IPS DF 19.7 (cell line): ENCODE measurements around the gene FUZ.
A peak's percentile ranks its signal among the peaks of the same experiment; 100 is the strongest.

Source experiments
- DNase-seq: peaks from one replicate; pipeline ENCODE4 v3.0.0-alpha.2; 2013; ENCODE audit warnings: low read depth, low spot score

FUZ gene

DNA sequence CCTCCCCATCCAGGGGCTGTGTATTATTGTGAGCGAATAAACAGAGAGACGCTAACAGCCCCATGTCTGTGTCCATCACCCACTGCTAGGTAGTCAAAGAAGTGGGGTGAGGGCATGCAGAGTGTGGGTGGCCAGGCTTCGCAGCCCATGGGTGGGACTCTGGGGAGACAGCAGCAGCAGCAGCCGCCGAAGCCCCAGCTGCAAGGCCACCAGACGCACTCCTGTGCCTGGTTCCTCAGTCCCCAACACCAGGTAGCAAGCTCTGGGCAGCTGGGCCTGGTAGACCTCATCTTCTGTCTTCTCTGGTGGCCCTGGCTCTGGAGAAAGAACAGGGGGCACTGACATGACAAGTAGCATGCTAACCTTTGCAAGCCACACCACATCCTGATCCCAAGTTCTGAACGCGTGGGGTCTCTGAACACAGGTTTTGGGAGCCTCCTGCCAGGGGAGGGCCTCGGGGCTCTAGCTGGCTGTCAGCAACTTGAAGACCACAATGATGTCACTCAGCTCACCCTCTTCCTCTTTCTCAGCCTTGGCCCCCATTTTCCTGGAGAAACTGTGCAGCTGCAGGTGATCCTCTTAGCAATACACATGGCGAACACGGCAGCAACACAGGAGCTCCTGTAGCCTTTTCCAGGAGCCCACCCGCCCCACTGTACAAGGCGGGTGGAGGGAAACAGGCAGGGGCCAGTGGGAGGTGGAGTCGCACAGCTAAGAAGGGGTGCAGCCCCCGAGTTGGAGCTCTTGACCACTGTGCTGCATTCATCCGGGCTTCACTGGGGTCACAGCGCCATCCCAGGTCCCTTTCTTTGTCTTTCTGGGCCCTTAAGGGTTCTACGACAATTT lies 5.8 kb downstream of the FUZ start:
- DNase-seq, result no peak

DNA sequence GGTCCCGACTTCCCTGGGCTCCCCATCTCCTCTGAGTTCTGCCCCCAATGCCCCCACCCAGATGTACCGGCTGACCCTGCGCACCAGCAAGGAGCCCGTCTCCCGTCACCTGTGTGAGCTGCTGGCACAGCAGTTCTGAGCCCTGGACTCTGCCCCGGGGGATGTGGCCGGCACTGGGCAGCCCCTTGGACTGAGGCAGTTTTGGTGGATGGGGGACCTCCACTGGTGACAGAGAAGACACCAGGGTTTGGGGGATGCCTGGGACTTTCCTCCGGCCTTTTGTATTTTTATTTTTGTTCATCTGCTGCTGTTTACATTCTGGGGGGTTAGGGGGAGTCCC lies 6.5 kb downstream of the FUZ start:
- DNase-seq, result no peak

- DNase-seq, result no peak
Observed at GRCh38 chr19:49805822-49806619, 7.1 kb downstream of the FUZ start.

DNA sequence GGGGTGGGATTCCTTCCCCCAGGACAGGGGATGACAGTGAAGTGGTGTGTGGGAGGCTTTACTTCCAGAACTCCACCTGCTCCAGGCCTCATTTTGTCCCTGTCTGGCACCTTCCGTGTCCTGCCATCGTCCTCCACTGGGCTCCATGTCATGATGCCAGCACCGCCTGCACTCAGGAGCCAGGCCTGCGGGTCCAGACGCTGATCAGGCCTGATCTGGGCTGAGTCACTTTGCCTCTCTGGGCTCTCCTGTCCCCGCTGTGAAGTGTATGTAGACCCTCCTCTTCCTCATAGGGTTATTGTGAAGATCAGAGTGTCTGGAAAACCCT lies 9.6 kb downstream of the FUZ start:
- no peak for DNase-seq

DNA sequence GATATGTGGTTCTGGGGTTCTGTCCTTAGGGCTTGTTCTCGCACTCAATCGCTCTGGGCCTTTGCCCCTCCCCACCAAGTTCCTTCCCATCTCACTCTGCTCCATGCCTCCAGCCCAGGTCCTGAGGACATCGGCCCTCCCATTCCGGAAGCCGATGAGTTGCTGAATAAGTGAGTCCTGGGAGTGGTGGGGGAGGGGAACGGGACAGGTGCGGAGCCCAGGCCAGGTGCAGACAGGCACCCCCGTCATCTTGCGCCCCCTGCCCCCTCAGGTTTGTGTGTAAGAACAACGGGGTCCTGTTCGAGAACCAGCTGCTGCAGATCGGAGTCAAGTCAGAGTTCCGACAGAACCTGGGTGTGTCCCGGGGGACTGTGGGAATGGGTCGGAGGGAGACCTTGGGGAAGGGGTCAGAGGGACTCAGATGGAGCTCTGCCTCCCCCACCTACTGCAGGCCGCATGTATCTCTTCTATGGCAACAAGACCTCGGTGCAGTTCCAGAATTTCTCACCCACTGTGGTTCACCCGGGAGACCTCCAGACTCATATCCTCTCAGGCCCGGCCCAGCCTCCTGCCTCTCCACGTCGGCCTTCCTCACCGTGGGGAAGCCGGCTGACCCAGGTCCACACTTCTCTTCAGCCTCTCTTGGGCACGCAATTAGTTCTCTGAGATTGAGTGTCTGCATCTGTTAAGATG lies 10.1 kb downstream of the FUZ start:
- no peak for DNase-seq

GRCh38 chr19:49801966-49802661 lies 11.0 kb downstream of the FUZ start:
- peak; percentile 78 for DNase-seq

- DNase-seq, result no peak
Observed at GRCh38 chr19:49801401-49801888, 11.6 kb downstream of the FUZ start.

DNA sequence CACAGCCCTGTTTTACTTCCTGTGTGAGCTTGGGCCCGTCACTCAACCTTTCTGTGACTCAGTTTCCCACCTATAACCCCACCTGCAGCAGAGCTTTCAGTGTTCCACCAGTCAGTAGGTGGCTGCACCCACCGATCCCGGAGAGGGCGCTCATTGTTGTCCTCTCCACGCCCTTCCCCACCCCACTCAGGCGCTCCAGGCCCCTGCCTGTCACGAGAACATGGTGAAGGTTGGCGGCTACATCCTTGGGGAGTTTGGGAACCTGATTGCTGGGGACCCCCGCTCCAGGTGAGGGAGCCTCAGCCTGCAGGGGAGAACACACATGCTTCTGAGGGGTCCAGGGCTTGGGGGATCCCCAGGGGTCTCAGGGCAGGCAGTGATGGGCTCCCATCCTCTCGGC lies 12.3 kb downstream of the FUZ start:
- no peak for DNase-seq

- no peak for DNase-seq
Observed at GRCh38 chr19:49799798-49800376, 13.2 kb downstream of the FUZ start.

GRCh38 chr19:49799271-49799797 lies 13.8 kb downstream of the FUZ start:
- DNase-seq, result no peak

DNA sequence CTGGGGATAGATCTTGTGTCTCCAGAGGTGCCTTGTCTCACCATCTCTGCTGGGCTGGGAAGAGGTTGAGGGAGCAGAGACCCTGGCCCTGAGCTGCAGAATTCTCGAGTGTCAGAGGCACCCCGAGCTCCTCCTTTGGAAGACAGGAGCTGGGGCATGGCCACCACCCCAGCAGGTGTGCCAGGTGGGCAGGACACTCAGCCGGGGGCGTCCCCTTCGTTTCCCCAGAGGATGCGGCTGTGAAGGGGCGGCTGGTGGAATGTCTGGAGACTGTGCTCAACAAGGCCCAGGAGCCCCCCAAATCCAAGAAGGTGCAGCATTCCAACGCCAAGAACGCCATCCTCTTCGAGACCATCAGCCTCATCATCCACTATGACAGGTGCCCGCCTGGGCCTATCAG lies 14.5 kb downstream of the FUZ start:
- no peak for DNase-seq

- DNase-seq, result no peak
Observed at GRCh38 chr19:49795615-49796014, 17.5 kb downstream of the FUZ start.

- no peak for DNase-seq
Observed at GRCh38 chr19:49793561-49793840, 19.6 kb downstream of the FUZ start.

- DNase-seq, result no peak
Observed at GRCh38 chr19:49792829-49793560, 20.1 kb downstream of the FUZ start.

- DNase-seq, result no peak
Observed at GRCh38 chr19:49791776-49792445, 21.2 kb downstream of the FUZ start.

DNA sequence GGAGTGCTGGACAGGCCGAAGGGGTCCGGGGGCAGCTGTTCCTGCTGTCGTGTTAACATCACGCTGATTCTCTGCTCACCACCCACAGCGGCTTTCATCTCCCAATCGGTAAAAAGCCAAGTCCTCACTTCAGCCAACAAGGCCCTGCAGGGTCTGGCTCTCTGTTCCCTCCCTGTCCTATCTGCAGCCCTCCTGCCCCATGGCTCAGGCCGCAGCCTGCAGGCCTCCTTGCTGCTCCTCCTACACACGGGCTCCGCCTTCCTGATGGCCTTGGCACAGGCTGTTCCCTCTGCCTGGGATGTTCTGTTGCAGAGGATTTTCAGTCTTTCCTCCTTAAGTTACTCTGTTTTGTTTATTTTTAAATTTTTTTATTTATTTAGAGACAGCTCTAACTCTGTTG lies 22.2 kb downstream of the FUZ start:
- no peak for DNase-seq

DNA sequence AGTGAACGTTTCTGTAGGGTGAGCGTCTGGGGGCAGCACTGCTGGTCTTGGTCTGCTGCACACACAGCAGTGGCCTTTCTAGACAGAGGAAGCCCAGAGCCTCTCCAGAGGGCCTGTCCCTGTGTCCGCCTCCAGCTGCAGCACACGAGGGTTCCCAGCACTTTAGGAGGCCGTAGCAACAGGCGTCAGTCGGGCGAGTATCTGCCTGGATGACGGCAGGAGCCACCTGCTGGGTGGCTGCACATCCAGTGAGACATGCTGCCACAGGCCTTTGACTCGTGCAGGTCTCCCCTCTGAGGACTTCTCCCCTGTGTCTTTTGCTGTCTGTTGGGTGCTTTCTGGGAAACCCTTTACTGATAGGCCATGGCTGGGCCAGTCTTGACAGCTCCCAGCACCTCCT lies 24.2 kb downstream of the FUZ start:
- DNase-seq, result no peak

GRCh38 chr19:49787746-49788145 lies 25.3 kb downstream of the FUZ start:
- no peak for DNase-seq

DNA sequence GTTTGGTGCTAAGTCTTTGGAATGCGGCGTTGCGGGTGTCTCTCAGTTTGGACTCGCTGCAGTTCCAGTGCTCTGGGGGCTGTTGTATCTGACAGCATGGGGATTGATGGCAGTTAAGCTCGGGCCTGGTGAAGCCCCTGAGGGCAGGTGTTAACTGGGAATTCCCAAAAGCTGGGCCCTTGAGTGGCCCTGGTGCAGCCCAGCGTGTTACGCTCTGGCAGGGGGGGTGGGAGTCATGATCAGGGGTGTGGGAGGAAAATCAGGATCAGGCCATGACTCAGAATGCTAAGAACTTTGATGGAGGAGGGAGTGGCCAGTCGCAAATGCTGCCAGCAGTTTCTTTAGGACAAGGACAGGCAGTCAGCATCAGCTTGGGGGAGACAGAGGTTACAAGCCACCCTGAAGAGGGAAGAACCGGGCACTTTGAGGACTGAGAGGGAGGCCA lies 26.7 kb downstream of the FUZ start:
- no peak for DNase-seq

GRCh38 chr19:49782515-49782914 lies 30.6 kb downstream of the FUZ start:
- no peak for DNase-seq
